Activated T-cell treated with anti-CD3 and anti-CD28 coated beads for 1 hour (primary cell): Measurements from ENCODE around the gene CAPN1.
A peak's percentile ranks its signal among the peaks of the same experiment; 100 is the strongest.
"Not testable (repeated sequence)": the region's sequence is repeated elsewhere in the genome, so short reads cannot be mapped to it uniquely, and the experiment has no call there.

ENCODE experiments used
- DNase-seq: peaks from one replicate; pipeline ENCODE4 v3.0.0-alpha.2; 2020; ENCODE audit warnings: low read depth

Gene CAPN1

GRCh38 chr11:65218446-65218845 is 36.7 kb downstream of the CAPN1 start:
- no peak for DNase-seq

- no peak for DNase-seq
These were observed 38.1 kb downstream of the CAPN1 start for GRCh38 chr11:65219930-65220213.

- DNase-seq: no peak
These were observed 39.3 kb downstream of the CAPN1 start for GRCh38 chr11:65221026-65221425.

GRCh38 chr11:65223011-65223410 is 41.3 kb downstream of the CAPN1 start:
- no peak for DNase-seq

- no peak for DNase-seq
These were observed 43.2 kb downstream of the CAPN1 start for GRCh38 chr11:65224930-65225278.

- peak; percentile 43 for DNase-seq
These were observed 43.8 kb downstream of the CAPN1 start for GRCh38 chr11:65225279-65226102.

GRCh38 chr11:65226103-65226442 is 44.3 kb downstream of the CAPN1 start:
- DNase-seq: no peak

- DNase-seq: no peak
These were observed 46.2 kb downstream of the CAPN1 start for GRCh38 chr11:65227879-65228278.

- no peak for DNase-seq
These were observed 54.7 kb downstream of the CAPN1 start for GRCh38 chr11:65236194-65237059.

GRCh38 chr11:65238302-65238701 is 56.6 kb downstream of the CAPN1 start:
- not testable (repeated sequence) for DNase-seq

- no peak for DNase-seq
These were observed 59.4 kb downstream of the CAPN1 start for GRCh38 chr11:65241134-65241533.

- DNase-seq: no peak
These were observed 60.0 kb downstream of the CAPN1 start for GRCh38 chr11:65241692-65242091.

- DNase-seq: no peak
These were observed 60.7 kb downstream of the CAPN1 start for GRCh38 chr11:65242389-65242788.

- DNase-seq: no peak
These were observed 62.1 kb downstream of the CAPN1 start for GRCh38 chr11:65243797-65244196.

GRCh38 chr11:65245046-65245445 is 63.3 kb downstream of the CAPN1 start:
- not testable (repeated sequence) for DNase-seq

GRCh38 chr11:65246506-65246905 is 64.8 kb downstream of the CAPN1 start:
- no peak for DNase-seq

GRCh38 chr11:65248184-65248710 is 66.5 kb downstream of the CAPN1 start:
- not testable (repeated sequence) for DNase-seq

- DNase-seq: no peak
These were observed 69.7 kb downstream of the CAPN1 start for GRCh38 chr11:65251476-65251875.

- no peak for DNase-seq
These were observed 73.0 kb downstream of the CAPN1 start for GRCh38 chr11:65254724-65255123.

GRCh38 chr11:65258988-65259387 is 77.3 kb downstream of the CAPN1 start:
- DNase-seq: no peak

GRCh38 chr11:65260302-65260701 is 78.6 kb downstream of the CAPN1 start:
- no peak for DNase-seq

- no peak for DNase-seq
These were observed 79.2 kb downstream of the CAPN1 start for GRCh38 chr11:65260756-65261590.
